ENCODE data around the gene TBC1D23.
A peak's percentile ranks its signal among the peaks of the same experiment; 100 is the strongest.

The TBC1D23 gene

DNA sequence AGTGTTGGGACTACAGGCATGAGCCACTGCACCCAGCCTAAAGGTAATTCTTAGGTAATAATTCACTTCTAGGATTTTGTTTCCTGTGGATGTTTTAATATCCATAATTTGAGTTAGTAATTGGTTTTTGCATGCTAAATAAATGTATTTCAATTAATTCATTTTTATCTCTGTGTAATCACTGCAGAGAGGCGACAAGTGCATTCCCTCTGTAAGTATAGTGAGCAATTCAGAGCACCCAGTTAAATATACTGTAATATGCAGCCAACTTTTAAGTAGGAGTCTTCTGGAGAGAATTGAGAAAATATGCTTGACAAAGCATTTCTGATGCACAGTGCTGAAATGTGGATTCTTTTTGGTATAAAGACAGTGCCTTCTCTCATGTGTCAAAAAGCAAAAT is 5.7 kb downstream of the TBC1D23 start:
- Histone ChIP-seq H4K20me1 (ENCODE audit: insufficient read depth, low read length, poor library complexity, severe bottlenecking) (peaks cover 22% of the 10 kb centered on the region), H3K79me2 (ENCODE audit: insufficient read depth, low read length) (peaks cover 64% of the 10 kb centered on the region), H3K27me3 (ENCODE audit: insufficient read depth, low read length, poor library complexity, severe bottlenecking) (no peaks in the 10 kb centered on the region), H3K9me2 (replicated peaks; ENCODE audit: low read depth, low read length) (no peaks in the 10 kb centered on the region), H3K36me3 (ENCODE audit: insufficient read depth, low read length) (no peaks in the 10 kb centered on the region), H2AFZ (ENCODE audit: low read length) (no peak overlapping the region), H3K4me1 (ENCODE audit: insufficient read depth, low read length, poor library complexity, severe bottlenecking) (peaks cover 27% of the 10 kb centered on the region), H3K4me2 (ENCODE audit: low read depth, low read length, poor library complexity, severe bottlenecking) (peak overlapping the region; percentile 33), H3K4me3 (ENCODE audit: low read length, poor library complexity, severe bottlenecking) (no peak overlapping the region), H3F3A (ENCODE audit: low read depth) (no peaks in the 10 kb centered on the region), H3K9ac (ENCODE audit: low read depth, low read length, poor library complexity, severe bottlenecking) (no peak overlapping the region), H3K9me3 (ENCODE audit: insufficient read depth, low read depth, low read length) (no peaks in the 10 kb centered on the region)
- TF ChIP-seq, protein P1, sequence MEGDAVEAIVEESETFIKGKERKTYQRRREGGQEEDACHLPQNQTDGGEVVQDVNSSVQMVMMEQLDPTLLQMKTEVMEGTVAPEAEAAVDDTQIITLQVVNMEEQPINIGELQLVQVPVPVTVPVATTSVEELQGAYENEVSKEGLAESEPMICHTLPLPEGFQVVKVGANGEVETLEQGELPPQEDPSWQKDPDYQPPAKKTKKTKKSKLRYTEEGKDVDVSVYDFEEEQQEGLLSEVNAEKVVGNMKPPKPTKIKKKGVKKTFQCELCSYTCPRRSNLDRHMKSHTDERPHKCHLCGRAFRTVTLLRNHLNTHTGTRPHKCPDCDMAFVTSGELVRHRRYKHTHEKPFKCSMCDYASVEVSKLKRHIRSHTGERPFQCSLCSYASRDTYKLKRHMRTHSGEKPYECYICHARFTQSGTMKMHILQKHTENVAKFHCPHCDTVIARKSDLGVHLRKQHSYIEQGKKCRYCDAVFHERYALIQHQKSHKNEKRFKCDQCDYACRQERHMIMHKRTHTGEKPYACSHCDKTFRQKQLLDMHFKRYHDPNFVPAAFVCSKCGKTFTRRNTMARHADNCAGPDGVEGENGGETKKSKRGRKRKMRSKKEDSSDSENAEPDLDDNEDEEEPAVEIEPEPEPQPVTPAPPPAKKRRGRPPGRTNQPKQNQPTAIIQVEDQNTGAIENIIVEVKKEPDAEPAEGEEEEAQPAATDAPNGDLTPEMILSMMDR (conservative IDR thresholded peaks at IDR 0.05; ENCODE audit: low read length): no peak
- no peak for TF ChIP-seq EZH2phosphoT487 (IDR thresholded peaks at IDR 0.05; ENCODE audit: borderline replicate concordance)

DNA sequence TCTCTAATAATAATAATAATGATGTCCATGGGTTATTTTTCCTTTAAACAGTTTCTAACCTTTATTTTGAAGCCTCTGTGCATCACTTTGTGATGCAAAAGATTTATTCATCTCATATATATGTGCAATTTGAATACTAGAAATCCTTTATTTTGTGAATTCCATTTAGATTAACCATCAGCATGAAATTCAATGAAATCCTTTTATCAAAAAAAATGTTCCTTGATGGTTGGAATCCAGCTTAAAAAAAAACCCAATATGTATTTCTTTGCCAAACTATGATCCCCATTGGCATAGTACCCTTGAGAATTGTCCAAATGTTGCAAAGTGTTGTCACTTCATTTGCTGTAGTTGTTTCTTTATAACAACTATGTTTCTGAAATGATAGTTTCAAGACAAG is 7.4 kb downstream of the TBC1D23 start:
- Histone ChIP-seq H3F3A (ENCODE audit: low read depth) (no peaks in the 10 kb centered on the region), H3K9me2 (replicated peaks; ENCODE audit: low read depth, low read length) (no peaks in the 10 kb centered on the region), H3K4me3 (ENCODE audit: low read length, poor library complexity, severe bottlenecking) (no peak overlapping the region), H3K36me3 (ENCODE audit: insufficient read depth, low read length) (no peaks in the 10 kb centered on the region), H3K27me3 (ENCODE audit: insufficient read depth, low read length, poor library complexity, severe bottlenecking) (no peaks in the 10 kb centered on the region), H4K20me1 (ENCODE audit: insufficient read depth, low read length, poor library complexity, severe bottlenecking) (peaks cover 19% of the 10 kb centered on the region), H3K9me3 (ENCODE audit: insufficient read depth, low read depth, low read length) (no peaks in the 10 kb centered on the region), H3K79me2 (ENCODE audit: insufficient read depth, low read length) (peaks cover 55% of the 10 kb centered on the region), H3K4me1 (ENCODE audit: insufficient read depth, low read length, poor library complexity, severe bottlenecking) (peaks cover 22% of the 10 kb centered on the region), H2AFZ (ENCODE audit: low read length) (no peak overlapping the region), H3K9ac (ENCODE audit: low read depth, low read length, poor library complexity, severe bottlenecking) (no peak overlapping the region), H3K4me2 (ENCODE audit: low read depth, low read length, poor library complexity, severe bottlenecking) (no peak overlapping the region)
- TF ChIP-seq, protein P1 (conservative IDR thresholded peaks at IDR 0.05; ENCODE audit: low read length): no peak
- TF ChIP-seq EZH2phosphoT487 (IDR thresholded peaks at IDR 0.05; ENCODE audit: borderline replicate concordance): no peak

DNA sequence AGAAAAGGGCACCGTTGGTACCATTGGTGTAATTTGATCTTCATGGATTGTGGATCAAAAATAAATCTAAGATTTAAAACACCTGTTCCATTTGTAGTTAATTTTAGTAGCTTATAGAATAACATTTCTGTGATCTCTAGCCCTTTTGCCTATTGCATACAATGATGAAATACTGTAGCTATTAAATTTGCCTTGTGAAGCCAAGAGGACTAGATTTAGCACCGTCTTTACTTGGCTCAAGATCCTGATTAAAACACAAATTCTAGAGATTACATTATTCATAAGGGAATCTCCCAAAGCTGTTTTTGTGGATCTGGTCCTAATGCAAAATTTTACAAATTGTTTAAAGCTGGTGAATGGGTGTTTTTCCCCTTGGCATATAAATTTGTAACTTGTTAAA is 8.2 kb downstream of the TBC1D23 start:
- H3K9ac ChIP-seq (ENCODE audit: low read depth, low read length, poor library complexity, severe bottlenecking): no peak overlapping the region
- H3K4me3 ChIP-seq (ENCODE audit: low read length, poor library complexity, severe bottlenecking): no peak overlapping the region
- no peaks in the 10 kb centered on the region for H3K27me3 ChIP-seq (ENCODE audit: insufficient read depth, low read length, poor library complexity, severe bottlenecking)
- H3K9me3 ChIP-seq (ENCODE audit: insufficient read depth, low read depth, low read length): no peaks in the 10 kb centered on the region
- H3K9me2 ChIP-seq (replicated peaks; ENCODE audit: low read depth, low read length): no peaks in the 10 kb centered on the region
- peaks cover 47% of the 10 kb centered on the region for H3K79me2 ChIP-seq (ENCODE audit: insufficient read depth, low read length)
- no peak overlapping the region for H2AFZ ChIP-seq (ENCODE audit: low read length)
- H3K36me3 ChIP-seq (ENCODE audit: insufficient read depth, low read length): no peaks in the 10 kb centered on the region
- H4K20me1 ChIP-seq (ENCODE audit: insufficient read depth, low read length, poor library complexity, severe bottlenecking): peaks cover 19% of the 10 kb centered on the region
- H3K4me2 ChIP-seq (ENCODE audit: low read depth, low read length, poor library complexity, severe bottlenecking): no peak overlapping the region
- no peaks in the 10 kb centered on the region for H3F3A ChIP-seq (ENCODE audit: low read depth)
- no peak for TF ChIP-seq EZH2phosphoT487 (IDR thresholded peaks at IDR 0.05; ENCODE audit: borderline replicate concordance)
- TF ChIP-seq, protein P1 (conservative IDR thresholded peaks at IDR 0.05; ENCODE audit: low read length): no peak
- H3K4me1 ChIP-seq (ENCODE audit: insufficient read depth, low read length, poor library complexity, severe bottlenecking): peaks cover 15% of the 10 kb centered on the region
